Calu3 (cell line): ENCODE results near the gene DCN. TPM values are rescaled to one million over a fixed set of nuclear protein-coding genes. Genes with fewer than 3 reads are reported as not detected.

ENCODE experiments used
- BruUV-seq: library from RNA; stranded (reverse); fragments of 400-500 nt; replicated peaks from 2 replicates; lab custom pipeline; 2021; lab: Mats Ljungman, UMichigan
- CTCF ChIA-PET: fragments of 300-600 bp; sonication (Branson Sonifier 250); formaldehyde crosslinking; loops from one replicate; lab custom pipeline; 2022; ENCODE audit warnings: antibody characterized with exemption; lab: Charles Lee
- DNase-seq: peaks from one replicate; pipeline ENCODE4 v3.0.0; 2022
- H3K27ac Mint-ChIP-seq: one replicate; pipeline ENCODE4 v1.8.0; 2022; ENCODE audit warnings: mixed read lengths; ENCODE audit not compliant: unreplicated experiment
- H3K27me3 Mint-ChIP-seq: one replicate; pipeline ENCODE4 v1.8.0; 2022; ENCODE audit warnings: mixed read lengths; ENCODE audit not compliant: unreplicated experiment
- H3K36me3 Mint-ChIP-seq: one replicate; pipeline ENCODE4 v1.8.0; 2022; ENCODE audit warnings: mild to moderate bottlenecking, moderate library complexity, mixed read lengths; ENCODE audit not compliant: insufficient read depth, unreplicated experiment
- H3K4me1 Mint-ChIP-seq: one replicate; pipeline ENCODE4 v1.8.0; 2022; ENCODE audit warnings: mild to moderate bottlenecking, low read depth, mixed read lengths; ENCODE audit not compliant: unreplicated experiment
- H3K4me3 Mint-ChIP-seq: one replicate; pipeline ENCODE4 v1.8.0; 2022; ENCODE audit warnings: mild to moderate bottlenecking, low read depth, moderate library complexity, mixed read lengths; ENCODE audit not compliant: unreplicated experiment
- H3K9me3 Mint-ChIP-seq: one replicate; pipeline ENCODE4 v1.8.0; 2022; ENCODE audit warnings: low read depth, mixed read lengths; ENCODE audit not compliant: unreplicated experiment
- intact Hi-C: fragments of 100-400 bp; cut with micrococcal nuclease; formaldehyde crosslinking; loops from one replicate; pipeline ENCODE4 v1.10.0; 2022; ENCODE audit not compliant: unreplicated experiment
- total RNA-seq: library from RNA; stranded (reverse); gene quantifications from 2 replicates; pipeline ENCODE4 v1.2.3, GENCODE V29; 2022
- TF ChIP-seq, protein P1 (sequence below): fragments of 200-600 bp; IDR thresholded peaks from one replicate; pipeline ENCODE4 v1.8.0; 2022; ENCODE audit warnings: antibody characterized with exemption; ENCODE audit not compliant: unreplicated experiment

DCN gene
- total RNA-seq, 1 experiment from 2014 or later = not detected

DNA sequence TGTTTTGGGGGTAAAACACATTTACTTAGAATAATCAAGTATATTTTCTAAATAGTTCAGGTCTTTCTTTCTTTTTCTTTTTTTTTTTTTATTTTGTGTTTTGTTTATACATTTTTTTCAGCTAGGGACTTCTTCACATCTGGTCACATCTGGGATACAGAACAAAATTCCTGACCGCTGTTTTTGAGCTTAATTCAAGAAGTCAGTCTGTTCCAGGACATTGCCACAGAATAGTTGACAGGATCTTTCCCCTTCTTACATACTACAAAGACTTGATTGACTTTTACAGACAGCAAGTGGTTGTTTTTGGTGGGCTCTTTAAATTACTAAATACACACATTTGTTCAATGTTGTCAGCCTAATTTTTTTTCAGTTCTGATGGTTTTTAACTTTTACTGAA is 41.8 kb upstream of the DCN start:
- Mint-ChIP-seq H3K4me1 (no peaks in the 10 kb centered on the region), H3K27ac (no peak overlapping the region), H3K27me3 (no peaks in the 10 kb centered on the region), H3K9me3 (peaks cover 12% of the 10 kb centered on the region), H3K4me3 (no peak overlapping the region), H3K36me3 (no peaks in the 10 kb centered on the region)
- TF ChIP-seq, protein P1, sequence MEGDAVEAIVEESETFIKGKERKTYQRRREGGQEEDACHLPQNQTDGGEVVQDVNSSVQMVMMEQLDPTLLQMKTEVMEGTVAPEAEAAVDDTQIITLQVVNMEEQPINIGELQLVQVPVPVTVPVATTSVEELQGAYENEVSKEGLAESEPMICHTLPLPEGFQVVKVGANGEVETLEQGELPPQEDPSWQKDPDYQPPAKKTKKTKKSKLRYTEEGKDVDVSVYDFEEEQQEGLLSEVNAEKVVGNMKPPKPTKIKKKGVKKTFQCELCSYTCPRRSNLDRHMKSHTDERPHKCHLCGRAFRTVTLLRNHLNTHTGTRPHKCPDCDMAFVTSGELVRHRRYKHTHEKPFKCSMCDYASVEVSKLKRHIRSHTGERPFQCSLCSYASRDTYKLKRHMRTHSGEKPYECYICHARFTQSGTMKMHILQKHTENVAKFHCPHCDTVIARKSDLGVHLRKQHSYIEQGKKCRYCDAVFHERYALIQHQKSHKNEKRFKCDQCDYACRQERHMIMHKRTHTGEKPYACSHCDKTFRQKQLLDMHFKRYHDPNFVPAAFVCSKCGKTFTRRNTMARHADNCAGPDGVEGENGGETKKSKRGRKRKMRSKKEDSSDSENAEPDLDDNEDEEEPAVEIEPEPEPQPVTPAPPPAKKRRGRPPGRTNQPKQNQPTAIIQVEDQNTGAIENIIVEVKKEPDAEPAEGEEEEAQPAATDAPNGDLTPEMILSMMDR = no peak
- BruUV-seq = no TSS peak
- CTCF ChIA-PET = no interaction called here
- intact Hi-C loops = no loop called here
- no peak for DNase-seq

DNA sequence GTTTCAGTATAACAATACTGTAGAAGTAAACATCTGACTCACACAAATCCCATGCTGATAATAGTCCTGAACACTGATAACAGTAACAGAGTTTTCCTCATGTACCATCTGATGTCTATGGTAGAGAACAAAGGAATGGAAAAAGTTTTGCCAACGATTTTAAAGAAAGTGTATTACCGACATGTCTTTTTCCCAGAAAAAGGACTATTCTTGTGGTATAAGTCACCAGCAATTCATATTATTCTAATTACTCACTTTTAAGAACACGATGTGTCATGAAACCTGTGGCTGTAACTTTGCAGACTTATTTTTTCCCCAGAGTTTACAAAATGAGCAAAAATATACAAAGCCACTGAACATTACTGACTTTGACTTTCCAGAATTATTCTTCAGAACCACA is 40.1 kb upstream of the DCN start:
- CTCF ChIA-PET = no interaction called here
- no TSS peak for BruUV-seq
- Mint-ChIP-seq H3K4me1 (no peaks in the 10 kb centered on the region), H3K4me3 (no peak overlapping the region), H3K27me3 (no peaks in the 10 kb centered on the region), H3K9me3 (peaks cover 8% of the 10 kb centered on the region), H3K27ac (no peak overlapping the region), H3K36me3 (no peaks in the 10 kb centered on the region)
- TF ChIP-seq, protein P1 = no peak
- intact Hi-C loops = no loop called here
- DNase-seq = no peak

DNA sequence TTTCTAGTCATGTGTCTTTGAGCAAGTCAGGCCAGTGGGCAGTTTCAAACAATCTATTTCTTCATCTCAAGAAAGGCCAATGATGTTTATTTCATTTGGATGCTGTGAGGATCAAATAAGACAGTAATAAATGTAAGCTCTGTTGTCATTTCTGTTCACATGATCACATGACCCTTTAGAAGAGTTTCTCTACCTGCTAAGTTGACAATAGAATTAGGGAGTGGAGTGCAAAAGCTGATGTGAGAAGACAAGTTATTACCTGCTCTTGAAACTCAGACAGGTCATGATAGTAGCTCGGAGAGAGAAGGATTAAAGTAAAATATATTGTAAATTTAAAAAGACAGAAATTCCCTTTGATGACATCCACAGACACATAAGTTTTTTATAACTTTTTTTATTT is 37.3 kb upstream of the DCN start:
- CTCF ChIA-PET = no interaction called here
- Mint-ChIP-seq H3K4me3 (no peak overlapping the region), H3K4me1 (no peaks in the 10 kb centered on the region), H3K36me3 (no peaks in the 10 kb centered on the region), H3K27ac (no peak overlapping the region), H3K9me3 (peaks cover 6% of the 10 kb centered on the region), H3K27me3 (no peaks in the 10 kb centered on the region)
- TF ChIP-seq, protein P1 = no peak
- intact Hi-C loops = no loop called here
- DNase-seq = no peak
- BruUV-seq = no TSS peak

DNA sequence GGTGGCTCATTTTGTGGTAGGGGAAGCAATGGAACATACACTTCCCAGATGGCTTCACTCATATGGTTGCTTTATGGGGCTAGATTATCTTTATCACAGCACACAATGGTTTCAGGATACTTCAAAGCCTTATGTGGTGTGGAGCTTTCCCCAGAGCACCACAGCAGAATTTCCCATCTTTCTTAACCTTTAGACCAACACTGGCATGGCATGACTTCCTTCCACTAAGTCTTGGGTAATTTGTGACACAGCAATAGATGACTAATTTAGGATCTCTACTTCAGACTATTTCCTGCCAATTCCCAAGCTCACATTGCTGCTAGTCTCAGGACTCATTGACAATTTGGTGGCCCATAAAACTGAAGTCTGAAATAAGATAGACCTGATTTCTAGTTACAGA is 36.9 kb upstream of the DCN start:
- Mint-ChIP-seq H3K4me1 (no peaks in the 10 kb centered on the region), H3K27ac (no peak overlapping the region), H3K9me3 (peaks cover 5% of the 10 kb centered on the region), H3K4me3 (no peak overlapping the region), H3K36me3 (no peaks in the 10 kb centered on the region), H3K27me3 (no peaks in the 10 kb centered on the region)
- intact Hi-C loops = no loop called here
- no peak for DNase-seq
- TF ChIP-seq, protein P1 = no peak
- CTCF ChIA-PET = no interaction called here
- BruUV-seq = no TSS peak
